HepG2 (cell line): ENCODE measurements around the gene CLDN14.

Experiments used
- ATF7 ChIP-seq, 2 experiments: fragments of 450-650 bp in 1 of 2; sonication (generic) in 1 of 2; formaldehyde crosslinking in 1 of 2; IDR thresholded peaks; 2 replicates each; pipeline versions ENCODE4 v1.4.0 to v1.6.1; 2016 to 2020; ENCODE audit warnings: antibody characterized with exemption in 1 of 2, mild to moderate bottlenecking in 1 of 2, missing genetic modification reagents in 1 of 2
- BRCA1 ChIP-seq: sonication (generic); formaldehyde crosslinking; IDR thresholded peaks from 2 replicates; pipeline ENCODE4 v1.4.0; 2020; ENCODE audit warnings: missing genetic modification reagents
- FOXJ3 ChIP-seq: sonication (generic); formaldehyde crosslinking; IDR thresholded peaks from 2 replicates; pipeline ENCODE4 v1.4.0; 2020; ENCODE audit warnings: missing genetic modification reagents, mild to moderate bottlenecking, borderline replicate concordance
- POLR2A ChIP-seq, 2 experiments: IDR thresholded peaks; 2 replicates each; pipeline ENCODE4 v1.6.1; 2011; ENCODE audit warnings: low read depth in 2 of 2, low read length in 2 of 2, mild to moderate bottlenecking in 1 of 2, moderate library complexity in 1 of 2; ENCODE audit not compliant: insufficient read depth in 1 of 2
- POLR2AphosphoS5 ChIP-seq: IDR thresholded peaks from 2 replicates; pipeline ENCODE4 v1.6.1; 2012; ENCODE audit warnings: low read depth, low read length
- ZFP37 ChIP-seq: sonication (generic); formaldehyde crosslinking; IDR thresholded peaks from 2 replicates; pipeline ENCODE4 v1.4.0; 2020; ENCODE audit warnings: missing genetic modification reagents, borderline replicate concordance
- TF ChIP-seq, protein P1 (sequence below): sonication (generic); formaldehyde crosslinking; conservative IDR thresholded peaks from 2 replicates; pipeline ENCODE4 v1.5.0; 2020; ENCODE audit warnings: missing genetic modification reagents

GRCh38 chr21:36499578-36500471 lies 19.9 kb upstream of the CLDN14 start:
- no peak for TF ChIP-seq BRCA1
- TF ChIP-seq, protein P1, sequence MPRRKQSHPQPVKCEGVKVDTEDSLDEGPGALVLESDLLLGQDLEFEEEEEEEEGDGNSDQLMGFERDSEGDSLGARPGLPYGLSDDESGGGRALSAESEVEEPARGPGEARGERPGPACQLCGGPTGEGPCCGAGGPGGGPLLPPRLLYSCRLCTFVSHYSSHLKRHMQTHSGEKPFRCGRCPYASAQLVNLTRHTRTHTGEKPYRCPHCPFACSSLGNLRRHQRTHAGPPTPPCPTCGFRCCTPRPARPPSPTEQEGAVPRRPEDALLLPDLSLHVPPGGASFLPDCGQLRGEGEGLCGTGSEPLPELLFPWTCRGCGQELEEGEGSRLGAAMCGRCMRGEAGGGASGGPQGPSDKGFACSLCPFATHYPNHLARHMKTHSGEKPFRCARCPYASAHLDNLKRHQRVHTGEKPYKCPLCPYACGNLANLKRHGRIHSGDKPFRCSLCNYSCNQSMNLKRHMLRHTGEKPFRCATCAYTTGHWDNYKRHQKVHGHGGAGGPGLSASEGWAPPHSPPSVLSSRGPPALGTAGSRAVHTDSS (CRISPR knock-in tag): no peak
- TF ChIP-seq ATF7 (IDR thresholded peaks at IDR 0.05): no peak
- TF ChIP-seq ATF7 (CRISPR knock-in tag; IDR thresholded peaks at IDR 0.05): no peak
- no peak for TF ChIP-seq POLR2AphosphoS5
- TF ChIP-seq ZFP37: no peak
- TF ChIP-seq FOXJ3: no peak
- no peak for TF ChIP-seq POLR2A (IDR thresholded peaks at IDR 0.05; ENCODE audit: insufficient read depth in 1 of 2, low read depth in 2 of 2, low read length in 2 of 2)
